Panc1 (cell line): Measurements from ENCODE around the gene LRRC8B.

Source experiments
- CTCF ChIP-seq: fragments of 450-650 bp; IDR thresholded peaks from 2 replicates; pipeline ENCODE4 v1.5.1; 2017; ENCODE audit warnings: mild to moderate bottlenecking
- POLR2AphosphoS5 ChIP-seq: IDR thresholded peaks from 2 replicates; pipeline ENCODE4 v1.6.1; 2012; ENCODE audit warnings: mild to moderate bottlenecking, low read depth, low read length, moderate library complexity
- REST ChIP-seq, 2 experiments: IDR thresholded peaks; 2 replicates each; pipeline ENCODE4 v1.6.1; 2011 to 2012; ENCODE audit warnings: low read depth in 2 of 2, control low read depth in 1 of 2, low read length in 1 of 2, mild to moderate bottlenecking in 1 of 2, moderate library complexity in 1 of 2; ENCODE audit not compliant: insufficient read depth in 1 of 2

GRCh38 chr1:89605692-89606091, 81.1 kb downstream of the LRRC8B start:
- TF ChIP-seq CTCF (no peak), REST (IDR thresholded peaks at IDR 0.05; ENCODE audit: insufficient read depth in 1 of 2, low read depth in 2 of 2, low read length in 1 of 2) (no peak), POLR2AphosphoS5 (no peak)
